Endothelial cell of umbilical vein (primary cell): ENCODE results near the gene USF3. TPM values are rescaled to one million over a fixed set of nuclear protein-coding genes. Genes with fewer than 3 reads are reported as not detected.

ENCODE experiments used
- BruUV-seq: library from RNA; stranded (reverse); fragments of 400-500 nt; replicated peaks from 2 replicates; lab custom pipeline; 2021; lab: Mats Ljungman, UMichigan
- CTCF ChIA-PET: fragments of 300-600, 350-600 bp; sonication (Branson Sonifier 250); formaldehyde crosslinking; loops from one replicate; lab custom pipeline; 2021; ENCODE audit warnings: antibody characterized with exemption, inconsistent platforms; lab: Charles Lee
- POLR2A ChIA-PET: fragments of 300-600, 350-600 bp; sonication (Branson Sonifier 250); formaldehyde crosslinking; loops from one replicate; lab custom pipeline; 2021; ENCODE audit warnings: antibody characterized with exemption, inconsistent platforms; lab: Charles Lee
- DNase-seq: peaks from one replicate; pipeline ENCODE4 v3.0.0-alpha.2; 2011; ENCODE audit warnings: low read depth, low spot score
- FAIRE-seq: peaks from 2 replicates; lab custom pipeline; 2011; peaks lifted over from hg19 to GRCh38; lab: Jason Lieb, UNC
- H2AFZ ChIP-seq: 2 replicates; pipeline ENCODE4 v1.6.0; 2012; ENCODE audit warnings: low read depth, low read length, control low read depth, inconsistent platforms
- H3K27ac ChIP-seq: 2 replicates; pipeline ENCODE4 v1.5.1; 2011; ENCODE audit warnings: low read depth, mild to moderate bottlenecking, control low read depth, low read length, moderate library complexity; ENCODE audit not compliant: insufficient read depth
- H3K27me3 ChIP-seq, 2 experiments: 2 replicates each; pipeline versions ENCODE4 v1.6.0 to v1.6.1; 2011; ENCODE audit warnings: low read length in 2 of 2, mixed read lengths in 1 of 2; ENCODE audit not compliant: control insufficient read depth in 2 of 2, insufficient read depth in 2 of 2
- H3K36me3 ChIP-seq, 2 experiments: 2 replicates in 1 of 2; 3 replicates in 1 of 2; pipeline ENCODE4 v1.5.1; 2011; ENCODE audit warnings: low read length in 2 of 2, mild to moderate bottlenecking in 1 of 2, moderate library complexity in 1 of 2; ENCODE audit not compliant: control insufficient read depth in 2 of 2, insufficient read depth in 2 of 2; ENCODE audit errors: extremely low read depth in 1 of 2
- H3K4me1 ChIP-seq: 3 replicates; pipeline ENCODE4 v1.5.1; 2011; ENCODE audit warnings: mild to moderate bottlenecking, low read length; ENCODE audit not compliant: control insufficient read depth, insufficient read depth; ENCODE audit errors: extremely low read depth
- H3K4me2 ChIP-seq: 2 replicates; pipeline ENCODE4 v1.6.1; 2011; ENCODE audit warnings: low read length, control low read depth, mixed read lengths; ENCODE audit not compliant: insufficient read depth
- H3K4me3 ChIP-seq, 3 experiments: fragments of 200-600 bp in 1 of 3; sonication (generic), shearing (Covaris generic) in 1 of 3; replicated peaks in 1 of 3; 2 replicates each; pipeline ENCODE4 v1.5.1; 2011 to 2016; ENCODE audit warnings: control low read depth in 3 of 3, low read length in 3 of 3, mild to moderate bottlenecking in 2 of 3, inconsistent platforms in 1 of 3, low read depth in 1 of 3, moderate library complexity in 1 of 3; ENCODE audit not compliant: insufficient read depth in 1 of 3
- H3K79me2 ChIP-seq: 2 replicates; pipeline ENCODE4 v1.6.0; 2012; ENCODE audit warnings: low read length, inconsistent platforms; ENCODE audit not compliant: control insufficient read depth, insufficient read depth
- H3K9ac ChIP-seq: replicated peaks from 2 replicates; pipeline ENCODE3; 2011; ENCODE audit warnings: low read length, control low read depth; ENCODE audit not compliant: insufficient read depth; ENCODE audit errors: extremely low read depth
- H3K9me1 ChIP-seq: replicated peaks from 3 replicates; pipeline ENCODE4 v1.6.0; 2011; ENCODE audit warnings: mild to moderate bottlenecking, low read length; ENCODE audit not compliant: control insufficient read depth, insufficient read depth; ENCODE audit errors: extremely low read depth
- H3K9me3 ChIP-seq: replicated peaks from 2 replicates; pipeline ENCODE4 v1.5.1; 2012; ENCODE audit warnings: low read length, inconsistent platforms; ENCODE audit not compliant: control insufficient read depth, insufficient read depth
- H4K20me1 ChIP-seq: replicated peaks from 2 replicates; pipeline ENCODE3; 2011; ENCODE audit warnings: mild to moderate bottlenecking, low read length; ENCODE audit not compliant: control insufficient read depth, insufficient read depth; ENCODE audit errors: extremely low read depth
- GATA2 ChIP-seq: IDR thresholded peaks from 2 replicates; pipeline ENCODE4 v1.7.0; 2011; ENCODE audit warnings: low read depth, mild to moderate bottlenecking, moderate library complexity, mixed read lengths, low read length; ENCODE audit not compliant: insufficient read length, insufficient read depth
- JUN ChIP-seq: IDR thresholded peaks from 2 replicates; pipeline ENCODE4 v1.6.1; 2011; ENCODE audit warnings: borderline replicate concordance, low read depth; ENCODE audit not compliant: insufficient read length, insufficient read depth
- POLR2A ChIP-seq: IDR thresholded peaks from 2 replicates; pipeline ENCODE4 v1.6.1; 2012; ENCODE audit warnings: low read depth, mild to moderate bottlenecking, control low read depth, low read length
- POLR2AphosphoS5 ChIP-seq: IDR thresholded peaks from 2 replicates; pipeline ENCODE4 v1.6.1; 2012; ENCODE audit warnings: low read depth, mild to moderate bottlenecking, control low read depth, low read length, moderate library complexity; ENCODE audit not compliant: insufficient read depth
- dilution Hi-C: fragments of 300-500 bp; cut with MboI; formaldehyde crosslinking; loops from one replicate; pipeline ENCODE4 v1.15.0; 2019; ENCODE audit warnings: low sequenced_read_pairs; ENCODE audit not compliant: extremely low pct_ligation_motif_present
- intact Hi-C: fragments of 100-400 bp; cut with micrococcal nuclease; formaldehyde crosslinking; loops from one replicate; pipeline ENCODE4 v1.10.0; 2022
- polyA plus RNA-seq, 4 experiments: library from polyadenylated mRNA; depleted of rRNA in 3 of 4; stranded (reverse) in 3 of 4; unstranded in 1 of 4; fragments of >200 nt; gene quantifications; 2 replicates each; pipeline versions ENCODE4 v1.2.1 to v1.2.3, GENCODE V29; 2011 to 2012; ENCODE audit warnings: missing spikeins in 1 of 4
- total RNA-seq: library from RNA; stranded (reverse); gene quantifications from 2 replicates; pipeline ENCODE4 v1.2.3, GENCODE V29; 2021
- TF ChIP-seq, protein P1 (sequence below), 2 donors: IDR thresholded peaks; 1 replicate in 1 of 2; 2 replicates in 1 of 2; pipeline ENCODE4 v1.5.1; 2011; ENCODE audit warnings: low read length in 2 of 2, mild to moderate bottlenecking in 2 of 2, moderate library complexity in 2 of 2, control low read depth in 1 of 2, inconsistent platforms in 1 of 2, low read depth in 1 of 2; ENCODE audit not compliant: insufficient read depth in 1 of 2; ENCODE audit errors: extremely low read depth in 1 of 2

The USF3 gene
- total and polyA plus RNA-seq, 2 donors (not counting 3 experiments of a cell fraction or from before 2014, with no cell fraction given) = 7.0 to 10.5 TPM

DNA sequence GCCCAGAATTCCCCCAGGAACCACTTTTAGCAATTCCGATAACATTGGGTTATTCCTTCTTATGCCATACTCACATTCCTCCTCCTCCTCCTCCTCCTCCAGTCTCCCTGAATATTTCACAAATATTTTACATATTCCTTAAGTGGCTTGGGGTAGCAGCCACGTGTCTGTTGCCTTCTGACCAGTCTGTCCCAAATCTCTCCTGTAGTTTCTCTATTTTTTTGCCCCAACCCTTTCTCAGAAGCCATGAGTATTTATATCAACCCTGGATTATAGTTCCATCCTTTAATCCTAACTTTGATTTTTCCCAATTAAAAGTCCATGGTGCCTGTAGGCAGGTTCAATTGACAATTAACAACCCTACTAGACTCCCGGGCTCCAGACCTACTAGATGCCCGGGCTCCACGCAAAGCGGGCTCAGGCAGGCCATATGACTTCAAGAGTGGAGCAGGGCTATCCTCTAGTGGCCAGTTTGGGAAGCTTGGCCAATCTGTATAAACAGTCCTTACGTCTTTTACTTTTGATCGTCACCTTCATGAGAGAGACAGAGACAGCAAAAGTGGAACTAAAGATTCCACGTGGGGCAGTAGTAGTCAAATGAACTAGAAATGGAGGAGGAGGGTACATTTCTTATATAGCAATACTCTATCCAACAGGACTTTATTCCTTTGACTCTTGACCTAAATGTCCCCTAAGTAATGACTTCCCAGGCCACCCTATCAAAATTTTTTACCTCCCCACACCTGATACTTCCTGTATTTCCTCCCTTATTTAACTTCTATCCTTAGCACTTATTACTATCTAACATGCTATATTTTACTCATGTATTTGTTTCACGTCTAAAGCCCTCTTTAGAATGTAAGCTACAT, 69.7 kb downstream of the USF3 start:
- Histone ChIP-seq H3K4me3 (no peak overlapping the region), H3K27me3 (peaks cover 17 to 27% of the 10 kb centered on the region in 2 experiments), H3K79me2 (no peaks in the 10 kb centered on the region), H3K4me1 (peaks cover 4% of the 10 kb centered on the region), H3K9me1 (no peaks in the 10 kb centered on the region), H2AFZ (no peak overlapping the region), H3K27ac (no peak overlapping the region), H3K9ac (no peak overlapping the region), H4K20me1 (no peaks in the 10 kb centered on the region), H3K36me3 (no peaks in the 10 kb centered on the region), H3K4me2 (no peak overlapping the region), H3K9me3 (no peaks in the 10 kb centered on the region)
- dilution Hi-C loops = no loop called here
- intact Hi-C loops = loop anchor here (1.0 to 10.0 kb wide), 8 partner anchors 48 to 984 kb away; partner anchors contain the start of gene CCDC80
- CTCF ChIA-PET = interaction anchor here (0.6 to 5.2 kb wide), 19 partner anchors 9 to 1337 kb away, joined by 3 to 71 read pairs (median 5); partner anchors contain the start of genes NAA50 and SPICE1
- FAIRE-seq (peak; percentile 67), DNase-seq (peak; percentile 64)
- no TSS peak for BruUV-seq
- TF ChIP-seq, protein P1, sequence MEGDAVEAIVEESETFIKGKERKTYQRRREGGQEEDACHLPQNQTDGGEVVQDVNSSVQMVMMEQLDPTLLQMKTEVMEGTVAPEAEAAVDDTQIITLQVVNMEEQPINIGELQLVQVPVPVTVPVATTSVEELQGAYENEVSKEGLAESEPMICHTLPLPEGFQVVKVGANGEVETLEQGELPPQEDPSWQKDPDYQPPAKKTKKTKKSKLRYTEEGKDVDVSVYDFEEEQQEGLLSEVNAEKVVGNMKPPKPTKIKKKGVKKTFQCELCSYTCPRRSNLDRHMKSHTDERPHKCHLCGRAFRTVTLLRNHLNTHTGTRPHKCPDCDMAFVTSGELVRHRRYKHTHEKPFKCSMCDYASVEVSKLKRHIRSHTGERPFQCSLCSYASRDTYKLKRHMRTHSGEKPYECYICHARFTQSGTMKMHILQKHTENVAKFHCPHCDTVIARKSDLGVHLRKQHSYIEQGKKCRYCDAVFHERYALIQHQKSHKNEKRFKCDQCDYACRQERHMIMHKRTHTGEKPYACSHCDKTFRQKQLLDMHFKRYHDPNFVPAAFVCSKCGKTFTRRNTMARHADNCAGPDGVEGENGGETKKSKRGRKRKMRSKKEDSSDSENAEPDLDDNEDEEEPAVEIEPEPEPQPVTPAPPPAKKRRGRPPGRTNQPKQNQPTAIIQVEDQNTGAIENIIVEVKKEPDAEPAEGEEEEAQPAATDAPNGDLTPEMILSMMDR (IDR thresholded peaks at IDR 0.05; ENCODE audit: extremely low read depth in 1 of 2, insufficient read depth in 1 of 2, low read depth in 1 of 2, low read length in 2 of 2) = peak; percentile 84 to 90
- TF ChIP-seq JUN (no peak), POLR2A (no peak), GATA2 (no peak), POLR2AphosphoS5 (no peak)
- POLR2A ChIA-PET = no interaction called here
